Brain microvascular endothelial cell (primary cell): Measurements from ENCODE around the gene ANXA2R.
A peak's percentile ranks its signal among the peaks of the same experiment; 100 is the strongest.
"Not testable (repeated sequence)": the region's sequence is repeated elsewhere in the genome, so short reads cannot be mapped to it uniquely, and the experiment has no call there.

Experiments
- DNase-seq: peaks from one replicate; pipeline ENCODE4 v3.0.0-alpha.2; 2020
- H3K27ac ChIP-seq: fragments of 250-450 bp; sonication (Bioruptor Pico); 2 replicates; pipeline ENCODE4 v1.5.1; 2020; ENCODE audit warnings: mild to moderate bottlenecking, moderate library complexity
- H3K27me3 ChIP-seq: fragments of 250-450 bp; sonication (Bioruptor Pico); replicated peaks from 2 replicates; pipeline ENCODE4 v1.5.1; 2020; ENCODE audit warnings: mild to moderate bottlenecking
- H3K36me3 ChIP-seq: fragments of 250-450 bp; sonication (Bioruptor Pico); replicated peaks from 2 replicates; pipeline ENCODE4 v1.5.1; 2020; ENCODE audit warnings: mild to moderate bottlenecking
- H3K4me3 ChIP-seq: 2 replicates; pipeline ENCODE4 v1.5.1; 2011; ENCODE audit warnings: low read depth, mild to moderate bottlenecking, control low read depth, low read length, moderate library complexity
- in situ Hi-C: cut with HindIII; loops from 2 replicates; pipeline ENCODE4 v1.10.0; 2017; ENCODE audit warnings: low sequenced_read_pairs, low pct_ligation_motif_present
- TF ChIP-seq, protein P1 (sequence below): IDR thresholded peaks from 2 replicates; pipeline ENCODE4 v1.5.1; 2011; ENCODE audit warnings: low read depth, mild to moderate bottlenecking, moderate library complexity, low read length, control low read depth, inconsistent platforms; ENCODE audit errors: missing control alignments

ANXA2R gene

DNA sequence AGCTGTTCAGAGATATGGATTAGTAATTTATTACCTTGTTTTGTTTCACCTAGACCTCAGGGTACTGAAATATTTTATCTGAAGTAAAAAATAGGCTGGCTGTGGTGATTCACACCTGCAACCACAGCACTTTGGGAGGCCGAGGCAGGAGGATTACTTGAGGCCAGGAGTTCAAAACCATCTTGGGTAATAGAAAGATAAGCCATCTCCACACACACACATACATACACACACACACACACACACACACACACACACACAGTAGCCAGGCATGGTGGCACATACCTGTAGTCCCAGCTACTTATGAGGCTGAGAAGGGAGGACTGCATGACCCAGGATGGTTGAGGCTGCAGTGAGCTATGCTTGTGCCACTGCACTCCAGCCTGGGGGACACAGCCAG, 3.7 kb downstream of the ANXA2R start:
- in situ Hi-C loops: no loop called here
- TF ChIP-seq, protein P1, sequence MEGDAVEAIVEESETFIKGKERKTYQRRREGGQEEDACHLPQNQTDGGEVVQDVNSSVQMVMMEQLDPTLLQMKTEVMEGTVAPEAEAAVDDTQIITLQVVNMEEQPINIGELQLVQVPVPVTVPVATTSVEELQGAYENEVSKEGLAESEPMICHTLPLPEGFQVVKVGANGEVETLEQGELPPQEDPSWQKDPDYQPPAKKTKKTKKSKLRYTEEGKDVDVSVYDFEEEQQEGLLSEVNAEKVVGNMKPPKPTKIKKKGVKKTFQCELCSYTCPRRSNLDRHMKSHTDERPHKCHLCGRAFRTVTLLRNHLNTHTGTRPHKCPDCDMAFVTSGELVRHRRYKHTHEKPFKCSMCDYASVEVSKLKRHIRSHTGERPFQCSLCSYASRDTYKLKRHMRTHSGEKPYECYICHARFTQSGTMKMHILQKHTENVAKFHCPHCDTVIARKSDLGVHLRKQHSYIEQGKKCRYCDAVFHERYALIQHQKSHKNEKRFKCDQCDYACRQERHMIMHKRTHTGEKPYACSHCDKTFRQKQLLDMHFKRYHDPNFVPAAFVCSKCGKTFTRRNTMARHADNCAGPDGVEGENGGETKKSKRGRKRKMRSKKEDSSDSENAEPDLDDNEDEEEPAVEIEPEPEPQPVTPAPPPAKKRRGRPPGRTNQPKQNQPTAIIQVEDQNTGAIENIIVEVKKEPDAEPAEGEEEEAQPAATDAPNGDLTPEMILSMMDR: no peak
- Histone ChIP-seq H3K27ac (peak overlapping the region; percentile 90), H3K36me3 (no peaks in the 10 kb centered on the region), H3K4me3 (peak overlapping the region; percentile 77), H3K27me3 (no peaks in the 10 kb centered on the region)
- DNase-seq: no peak

DNA sequence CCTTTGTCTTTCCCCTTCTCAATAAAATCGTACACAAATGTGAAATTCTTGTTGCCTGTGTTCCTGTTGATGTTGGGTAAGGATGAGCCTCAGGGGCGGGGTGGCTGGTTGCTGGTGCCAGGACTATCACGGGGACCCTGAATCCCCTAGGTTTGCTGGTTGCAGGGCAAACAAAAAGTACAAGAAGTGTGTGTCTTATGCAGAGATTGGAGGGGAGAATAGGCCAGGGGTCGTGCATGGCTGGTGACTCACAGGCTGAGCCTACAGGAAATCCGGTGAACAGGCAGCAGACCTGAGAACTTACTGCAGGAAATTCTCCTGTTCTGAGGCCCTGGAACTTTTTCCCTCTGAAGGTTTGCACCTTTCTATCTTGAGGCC, 5.5 kb downstream of the ANXA2R start:
- TF ChIP-seq, protein P1: no peak
- DNase-seq: peak; percentile 59
- H3K27ac ChIP-seq: peak overlapping the region; percentile 55
- no peaks in the 10 kb centered on the region for H3K36me3 ChIP-seq
- in situ Hi-C loops: no loop called here
- peak overlapping the region; percentile 47 for H3K4me3 ChIP-seq
- H3K27me3 ChIP-seq: no peaks in the 10 kb centered on the region

DNA sequence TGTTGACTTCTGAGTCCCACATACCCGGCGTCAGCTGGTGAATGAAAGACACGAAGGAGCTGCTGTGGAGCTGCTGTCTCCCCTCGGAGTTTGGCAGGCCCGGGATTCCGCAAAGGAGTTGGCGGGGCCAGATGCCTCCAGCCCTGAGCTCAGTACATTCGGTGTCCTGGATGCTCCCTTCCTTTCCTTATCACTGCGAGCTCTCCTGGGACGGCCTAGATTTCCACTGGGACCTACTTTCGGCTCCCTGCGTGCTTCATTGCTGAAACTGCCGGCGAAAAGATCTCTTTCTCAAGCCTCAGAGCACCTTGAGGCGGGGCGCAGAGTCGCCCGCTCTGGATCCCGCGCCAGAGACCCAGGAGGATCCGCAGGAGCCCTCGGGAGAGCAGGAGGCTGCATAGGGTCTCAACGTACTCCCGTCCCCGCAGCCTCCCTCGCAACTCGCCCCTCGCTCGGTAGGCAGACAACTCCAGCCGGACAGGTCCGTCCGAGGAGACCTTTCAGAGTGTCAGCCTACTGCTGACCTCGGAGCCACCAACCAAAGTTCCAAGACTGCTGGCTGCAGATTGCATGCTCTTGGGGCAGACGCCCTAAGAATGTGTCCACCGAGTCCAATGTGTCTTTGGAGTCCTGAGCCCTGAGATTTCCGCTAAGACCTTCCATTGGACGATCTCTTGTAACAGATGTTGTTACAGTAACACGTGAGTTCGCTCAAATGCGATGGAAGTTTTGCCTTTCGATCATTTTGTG, 6.1 kb downstream of the ANXA2R start:
- H3K27ac ChIP-seq: peak overlapping the region; percentile 55
- in situ Hi-C loops: no loop called here
- TF ChIP-seq, protein P1: no peak
- no peak for DNase-seq
- H3K4me3 ChIP-seq: peak overlapping the region; percentile 47
- no peaks in the 10 kb centered on the region for H3K36me3 ChIP-seq
- no peaks in the 10 kb centered on the region for H3K27me3 ChIP-seq

DNA sequence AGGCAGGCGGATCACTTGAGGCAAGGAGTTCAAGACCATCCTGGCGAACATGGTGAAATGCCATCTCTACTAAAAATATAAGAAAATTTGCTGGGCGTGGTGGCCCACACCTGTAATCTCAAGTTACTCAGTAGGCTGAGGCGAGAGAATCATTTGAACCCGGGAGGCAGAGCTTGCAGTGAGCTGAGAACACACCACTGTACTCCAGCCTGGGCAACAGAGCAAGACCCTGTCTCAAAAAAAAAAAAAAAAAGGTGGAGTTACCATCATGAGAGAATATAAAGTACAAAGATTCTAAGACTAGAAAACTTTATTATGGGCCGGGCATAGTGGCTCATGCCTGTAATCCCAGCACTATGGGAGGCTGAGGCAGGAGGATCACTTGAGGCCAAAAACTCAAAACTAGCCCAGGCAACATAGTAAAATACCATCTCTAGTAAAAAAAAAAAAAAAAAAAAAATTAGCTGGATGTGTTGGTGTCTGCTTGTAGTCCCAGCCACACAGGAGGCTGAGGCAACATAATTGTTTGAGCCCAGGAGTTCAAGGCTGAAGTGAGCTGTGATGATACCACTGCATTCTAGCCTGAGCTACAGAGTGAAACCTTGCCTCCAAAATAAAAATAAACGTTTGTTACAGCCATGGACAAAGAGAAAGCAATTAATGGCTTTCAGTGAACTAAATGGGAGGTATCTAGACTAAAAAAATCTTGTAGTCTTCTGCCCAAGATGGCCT, 12.9 kb downstream of the ANXA2R start:
- TF ChIP-seq, protein P1: no peak
- in situ Hi-C loops: no loop called here

GRCh38 chr5:43025184-43025950, 14.8 kb downstream of the ANXA2R start:
- H3K4me3 ChIP-seq, H3K27ac ChIP-seq, in situ Hi-C loops, H3K36me3 ChIP-seq, DNase-seq, H3K27me3 ChIP-seq: not testable (repeated sequence)

More for the DNA sequence above, 12.9 kb downstream of the ANXA2R start:
- no peak for DNase-seq
- no peak overlapping the region for H3K27ac ChIP-seq
- H3K4me3 ChIP-seq: no peak overlapping the region
- no peaks in the 10 kb centered on the region for H3K27me3 ChIP-seq
- H3K36me3 ChIP-seq: no peaks in the 10 kb centered on the region

DNA sequence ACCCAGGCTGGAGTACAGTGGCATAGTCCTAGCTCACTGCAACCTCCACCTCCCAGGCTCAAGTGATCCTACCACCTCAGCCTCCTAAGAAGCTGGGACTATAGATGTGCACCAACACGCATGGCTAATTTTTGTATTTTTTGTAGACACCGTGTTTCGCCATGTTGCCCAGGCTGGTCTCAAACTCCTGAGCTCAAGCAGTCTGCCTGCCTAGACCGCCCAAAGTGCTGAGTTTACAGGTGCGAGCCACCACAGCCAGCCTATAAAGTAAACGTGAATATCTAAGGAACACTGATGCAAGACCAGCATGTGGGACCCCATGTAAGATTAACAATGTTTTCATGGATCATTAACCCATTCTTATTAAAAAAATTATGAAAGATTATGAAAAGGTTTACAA, 15.9 kb downstream of the ANXA2R start:
- Histone ChIP-seq H3K4me3 (no peak overlapping the region), H3K27me3 (no peaks in the 10 kb centered on the region), H3K36me3 (no peaks in the 10 kb centered on the region), H3K27ac (no peak overlapping the region)
- in situ Hi-C loops: no loop called here
- TF ChIP-seq, protein P1: no peak
- DNase-seq: no peak
